Retina (tissue), 1 donor: ENCODE data around the gene DDR2.

Source experiments
- DNase-seq: peaks from one replicate; pipeline ENCODE4 v3.0.0-alpha.2; 2016

DDR2 gene

DNA sequence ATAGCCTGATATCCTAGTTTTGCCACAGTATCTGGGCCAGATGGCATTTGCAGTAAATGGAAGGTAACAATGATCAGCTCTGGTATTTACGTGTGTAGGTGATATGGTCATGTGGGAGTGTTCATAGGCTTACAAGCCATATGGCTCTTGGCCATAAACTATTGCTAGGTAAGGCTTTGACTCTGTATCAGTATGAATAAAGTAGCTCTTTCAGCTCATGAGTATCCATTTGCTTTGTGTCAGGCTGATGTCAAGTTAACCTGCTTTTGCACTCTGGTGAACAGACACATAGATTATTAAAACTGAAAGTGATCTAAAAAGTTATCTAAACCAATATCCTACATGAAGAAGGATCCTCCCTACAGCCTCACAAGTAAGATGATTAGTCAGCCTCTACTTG, 69.0 kb downstream of the DDR2 start:
- no peak for DNase-seq

DNA sequence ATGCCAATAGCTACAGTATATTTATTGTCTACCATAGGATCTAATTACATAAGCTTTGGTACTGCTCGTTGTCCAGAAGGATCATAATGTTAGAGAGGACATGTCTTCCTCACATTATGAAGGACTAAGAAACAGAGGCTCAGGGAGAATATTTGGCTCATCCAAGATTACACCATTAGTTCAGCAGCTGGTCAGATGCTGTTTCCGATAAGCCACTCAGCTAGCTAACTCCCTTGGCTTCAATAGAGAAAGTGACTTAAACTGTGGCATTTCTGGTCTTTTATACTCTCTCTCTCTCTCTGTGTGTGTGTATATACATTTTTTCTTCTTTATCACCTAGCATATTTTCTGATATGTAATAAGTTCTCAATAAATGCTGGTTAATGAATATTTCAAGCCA, 70.4 kb downstream of the DDR2 start:
- DNase-seq = no peak

DNA sequence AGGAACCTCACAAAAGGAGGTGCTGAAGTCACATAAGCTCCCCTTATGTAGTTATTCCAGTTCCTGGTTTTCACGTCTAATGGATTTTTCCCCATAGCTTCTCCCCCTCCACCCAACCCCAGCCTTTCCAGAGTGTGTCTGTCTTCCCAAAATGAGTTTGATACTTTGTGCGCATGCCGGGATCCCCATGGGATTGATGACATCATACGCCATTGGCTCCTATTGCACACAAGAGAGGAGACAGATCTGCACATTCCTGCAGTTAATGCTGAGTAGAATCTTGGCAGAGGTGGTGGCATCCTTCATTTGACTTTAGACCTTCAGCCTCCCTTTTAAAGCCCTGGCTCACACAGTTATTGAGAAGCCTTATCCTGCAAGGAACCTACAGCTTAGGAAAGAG, 71.4 kb downstream of the DDR2 start:
- no peak for DNase-seq

DNA sequence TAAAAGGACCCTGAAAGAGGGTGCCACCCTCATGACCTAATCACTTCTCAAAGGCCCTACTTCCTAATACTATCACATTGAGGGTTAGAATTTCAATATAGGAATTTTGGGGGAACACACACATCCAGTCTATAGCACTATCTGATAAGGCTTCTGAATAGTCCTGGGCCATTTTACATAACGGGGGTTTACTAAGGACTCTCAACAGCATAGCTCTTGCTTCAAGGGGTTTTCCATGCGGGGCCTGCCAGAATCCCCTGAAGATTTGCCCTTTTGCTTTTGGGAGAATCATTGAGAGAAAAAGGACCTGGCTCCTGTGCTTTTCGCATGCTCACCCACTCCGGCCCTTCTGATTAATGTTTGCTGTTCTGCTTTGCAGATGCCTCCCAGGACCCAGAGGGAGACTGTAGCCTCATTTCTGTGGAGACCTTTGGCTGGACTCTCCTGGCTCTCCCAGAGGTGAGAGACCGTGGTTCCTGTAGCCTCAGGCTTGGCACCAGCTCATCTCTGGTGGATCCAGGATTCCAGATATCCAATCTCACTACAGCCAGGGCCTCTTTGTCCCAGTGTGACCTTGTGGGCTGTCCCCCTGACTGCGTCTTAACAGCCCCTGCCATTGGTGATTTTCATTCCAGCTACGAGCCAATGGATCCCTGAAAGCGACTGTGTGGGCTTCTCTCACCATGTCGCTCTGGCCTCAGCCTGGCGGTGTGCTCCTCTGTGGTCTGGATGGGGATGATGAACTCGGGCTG, 72.6 kb downstream of the DDR2 start:
- DNase-seq = no peak

DNA sequence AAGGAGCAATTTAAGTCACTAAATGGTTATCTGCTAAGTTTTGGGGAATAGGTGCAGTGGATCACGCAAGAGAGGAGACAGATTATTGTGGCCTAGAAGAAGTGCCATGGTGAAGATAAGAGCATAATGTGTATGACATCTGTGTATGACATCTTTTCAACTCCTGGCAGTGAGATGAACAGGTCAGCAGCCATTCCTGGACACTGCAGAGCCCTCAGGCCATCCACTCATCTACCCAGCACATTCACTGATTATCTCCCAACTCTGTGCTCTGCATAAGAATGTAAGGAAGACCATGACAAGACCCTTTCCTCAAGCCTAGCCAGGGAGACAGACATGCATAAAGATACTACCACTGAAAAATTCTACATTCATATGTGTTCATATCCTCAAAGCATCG, 73.7 kb downstream of the DDR2 start:
- no peak for DNase-seq

DNA sequence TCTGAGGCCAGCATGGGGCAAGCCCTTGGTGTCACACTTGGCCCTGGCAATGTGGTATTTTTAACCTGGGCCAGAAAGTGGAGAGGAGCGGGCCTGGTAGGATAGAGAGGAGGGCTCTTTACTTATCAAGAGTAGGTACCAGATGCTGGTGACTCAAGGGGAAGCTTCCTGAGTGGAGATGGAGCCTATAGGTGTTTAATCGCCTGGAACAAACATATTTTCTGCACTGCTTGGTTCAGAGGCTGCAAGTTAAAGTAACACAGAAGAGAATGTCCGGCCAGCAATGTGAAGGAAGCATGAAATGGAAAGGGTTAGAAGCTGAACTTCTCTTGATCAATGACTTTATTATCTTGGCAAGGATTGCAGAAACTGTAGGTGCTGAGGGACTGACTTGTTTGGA, 74.3 kb downstream of the DDR2 start:
- DNase-seq = peak; percentile 52

DNA sequence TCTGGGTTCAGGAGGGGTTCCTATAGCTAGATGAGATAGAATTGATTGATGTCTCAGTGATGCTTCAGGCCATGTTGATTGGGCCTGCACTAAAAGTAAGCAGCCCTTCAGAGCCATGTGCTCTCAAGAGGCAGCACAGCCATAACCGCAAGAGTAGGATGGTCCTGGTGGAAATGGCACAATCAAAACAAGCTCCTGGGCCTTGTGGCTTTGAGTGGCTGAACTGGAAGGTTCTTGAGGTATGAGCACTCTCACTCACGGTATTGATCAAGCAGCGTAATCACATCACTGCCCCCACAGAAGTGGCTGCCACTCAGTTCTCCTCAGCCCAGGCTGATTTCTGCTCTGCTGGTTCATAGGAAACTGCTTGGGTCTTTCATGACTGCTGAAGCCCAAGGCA, 76.0 kb downstream of the DDR2 start:
- DNase-seq = no peak

DNA sequence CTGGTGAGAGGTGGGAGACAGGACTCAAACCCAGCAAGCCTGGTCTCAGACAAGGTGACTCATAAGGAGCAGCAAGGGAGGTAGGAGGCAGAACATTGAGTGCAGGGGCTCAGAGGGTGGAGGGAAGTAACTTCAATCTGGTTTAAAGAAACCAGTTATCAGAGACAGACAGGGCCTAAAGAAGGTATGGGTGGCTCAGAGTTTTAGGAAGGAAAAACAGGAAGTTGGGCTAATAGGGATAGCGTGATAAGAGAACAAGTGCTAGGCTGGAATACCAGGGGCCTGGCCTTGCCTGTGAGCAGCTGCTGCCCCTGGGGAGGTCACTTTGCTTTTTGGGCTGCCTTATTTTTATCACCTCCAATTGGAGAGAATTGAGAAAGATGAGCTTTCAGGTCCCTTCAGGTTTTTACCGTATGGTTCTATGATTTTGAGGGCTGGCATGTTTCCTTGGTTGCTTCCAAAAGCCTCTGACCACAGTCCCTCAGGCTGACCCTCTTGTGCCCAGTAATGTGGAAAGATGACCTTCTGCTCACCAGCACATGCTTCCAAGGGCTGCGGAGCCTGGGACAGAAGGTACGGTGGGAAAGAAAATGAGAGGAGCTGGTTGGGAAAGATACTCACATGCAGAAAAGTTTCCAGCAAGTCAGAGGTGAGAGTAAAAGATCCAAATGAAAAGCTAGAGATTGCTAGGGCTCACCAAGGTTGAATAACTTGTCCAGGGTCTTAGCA, 77.0 kb downstream of the DDR2 start:
- DNase-seq = no peak

DNA sequence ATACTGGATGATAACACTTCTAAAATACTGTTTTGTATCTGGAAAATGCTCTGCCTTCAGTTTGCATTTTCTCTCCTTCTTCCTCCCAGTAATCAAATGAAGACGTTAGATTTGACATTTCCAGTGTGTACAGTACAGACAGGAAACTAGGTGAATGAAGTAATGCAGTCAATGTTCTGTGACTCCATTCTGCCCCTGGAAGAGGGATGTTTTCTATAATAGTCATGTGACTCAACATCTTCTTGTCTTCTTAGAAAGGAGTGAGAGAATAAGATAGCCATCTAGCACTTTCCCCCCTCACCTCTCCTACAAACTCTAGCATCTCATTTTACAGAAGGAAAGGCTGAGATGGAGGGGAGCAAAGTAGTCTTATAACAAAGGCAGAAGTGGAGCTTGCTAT, 77.6 kb downstream of the DDR2 start:
- DNase-seq = no peak

DNA sequence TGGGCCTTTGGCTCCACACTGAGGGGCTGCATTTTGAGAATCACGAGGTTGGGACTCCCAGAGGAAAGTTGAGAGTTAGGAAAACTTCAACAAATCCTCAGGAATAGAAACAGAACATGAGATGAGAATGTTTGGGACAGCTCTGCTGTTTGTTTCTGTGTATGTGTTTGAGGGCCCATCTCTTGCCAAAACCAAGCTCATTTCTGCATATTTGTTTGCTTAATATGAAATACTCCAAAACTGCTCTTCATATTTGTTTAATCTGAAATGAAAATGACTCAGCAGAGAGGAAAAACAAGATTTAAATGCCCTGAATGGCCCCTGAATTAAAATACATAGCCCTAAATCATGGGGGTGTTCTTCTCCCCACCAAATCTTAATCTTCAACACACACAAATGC, 78.1 kb downstream of the DDR2 start:
- no peak for DNase-seq

DNA sequence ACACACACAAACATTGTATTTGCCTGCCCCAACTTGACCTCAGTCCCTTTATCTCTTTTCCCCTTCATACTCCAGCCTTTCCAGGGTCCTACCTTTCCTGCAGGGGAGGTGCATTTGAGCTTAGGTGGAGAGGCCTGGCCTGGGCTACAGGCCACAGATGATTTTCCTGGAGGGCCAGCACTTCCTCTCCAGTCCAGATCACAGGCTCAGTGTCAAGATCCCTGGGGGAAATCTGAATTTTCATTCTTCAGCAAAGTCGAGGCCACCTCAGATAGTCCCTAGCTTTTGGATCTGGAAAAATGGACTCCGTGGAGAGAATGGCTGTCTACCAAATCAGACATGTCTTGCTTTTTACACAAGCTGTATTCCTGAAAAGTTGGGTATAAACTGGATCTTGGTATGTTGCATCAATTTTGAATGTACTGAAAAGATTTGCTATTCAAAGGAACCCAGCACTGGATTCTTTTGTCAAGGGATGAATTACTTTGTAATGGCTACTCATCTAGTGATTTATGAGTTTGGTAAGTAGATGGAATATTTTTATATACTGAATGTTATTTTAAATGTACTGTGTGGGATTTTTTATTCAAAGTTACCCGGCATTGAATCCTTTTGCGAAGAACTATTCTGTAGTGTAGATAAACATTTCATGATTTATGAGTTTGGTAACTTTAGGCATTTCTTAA, 78.7 kb downstream of the DDR2 start:
- DNase-seq = no peak

DNA sequence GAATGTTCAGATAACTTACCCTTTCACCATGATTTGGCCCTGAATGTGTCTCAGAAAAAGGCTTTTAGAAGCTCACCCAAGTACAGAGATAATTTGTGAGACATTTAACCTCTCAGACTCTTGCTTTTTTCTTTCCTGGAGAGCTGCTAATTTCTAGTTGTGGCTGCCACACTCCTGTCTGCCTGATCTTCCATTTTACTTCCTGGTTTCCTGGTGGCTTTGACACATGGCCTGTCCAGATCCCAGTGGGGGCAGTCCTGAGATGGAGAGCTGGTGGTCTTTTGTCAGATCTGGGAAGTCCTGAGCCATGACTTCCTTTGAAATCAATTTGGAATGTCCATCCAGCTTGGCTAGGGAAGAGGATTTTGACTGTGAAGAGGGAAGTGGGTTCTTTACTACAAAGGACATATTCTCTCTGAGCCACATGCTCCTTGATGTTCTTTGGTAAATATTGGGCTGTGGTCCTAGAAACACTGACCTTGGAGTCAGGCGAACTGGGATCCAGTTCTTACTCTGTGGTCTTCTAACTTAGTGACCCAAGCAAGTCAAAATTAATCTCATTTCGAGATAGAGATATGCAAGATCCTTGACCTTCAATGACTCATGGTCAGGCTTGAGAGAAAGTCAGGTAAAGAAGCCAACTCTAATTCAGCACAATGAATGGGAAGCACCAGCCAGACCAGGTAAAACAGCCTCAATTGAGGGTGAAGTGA, 80.2 kb downstream of the DDR2 start:
- no peak for DNase-seq

DNA sequence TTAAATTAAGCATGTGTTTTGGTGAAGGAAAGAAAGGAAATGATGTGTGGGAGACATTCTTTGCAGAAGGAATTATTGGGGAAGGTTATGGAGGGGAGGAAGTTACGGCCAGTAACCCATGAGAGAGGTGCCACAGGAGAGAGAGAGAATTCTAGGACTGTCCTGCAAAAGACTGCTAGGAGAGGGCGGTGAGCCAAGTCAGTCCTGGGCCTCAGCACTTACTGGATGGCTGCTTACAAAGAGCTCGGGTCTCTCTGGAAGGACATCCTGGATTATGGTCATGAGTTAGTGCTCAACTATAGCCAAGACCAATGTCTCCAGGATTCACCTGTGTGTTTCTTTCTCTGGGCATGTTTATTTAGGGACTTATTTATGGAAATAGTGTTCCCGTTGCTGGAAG, 83.9 kb downstream of the DDR2 start:
- no peak for DNase-seq

DNA sequence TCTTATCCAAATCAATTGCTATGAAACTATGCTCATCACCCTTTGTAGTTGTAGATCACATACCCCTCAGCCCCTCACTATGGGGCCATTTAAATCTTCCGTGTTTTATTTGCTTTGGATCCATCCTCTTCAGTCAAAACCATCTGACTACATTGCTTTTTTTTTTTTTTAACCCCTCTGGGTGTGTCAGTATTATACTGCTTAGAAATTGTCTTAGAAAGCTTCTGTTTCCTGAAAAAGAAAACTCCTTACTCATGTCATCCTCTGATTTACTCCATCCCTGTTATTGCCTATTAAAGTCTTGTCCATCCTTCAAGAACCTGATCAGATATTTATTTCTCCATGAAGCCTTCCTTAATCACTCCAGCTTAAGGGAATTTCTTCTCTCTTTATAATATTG, 84.3 kb downstream of the DDR2 start:
- no peak for DNase-seq

DNA sequence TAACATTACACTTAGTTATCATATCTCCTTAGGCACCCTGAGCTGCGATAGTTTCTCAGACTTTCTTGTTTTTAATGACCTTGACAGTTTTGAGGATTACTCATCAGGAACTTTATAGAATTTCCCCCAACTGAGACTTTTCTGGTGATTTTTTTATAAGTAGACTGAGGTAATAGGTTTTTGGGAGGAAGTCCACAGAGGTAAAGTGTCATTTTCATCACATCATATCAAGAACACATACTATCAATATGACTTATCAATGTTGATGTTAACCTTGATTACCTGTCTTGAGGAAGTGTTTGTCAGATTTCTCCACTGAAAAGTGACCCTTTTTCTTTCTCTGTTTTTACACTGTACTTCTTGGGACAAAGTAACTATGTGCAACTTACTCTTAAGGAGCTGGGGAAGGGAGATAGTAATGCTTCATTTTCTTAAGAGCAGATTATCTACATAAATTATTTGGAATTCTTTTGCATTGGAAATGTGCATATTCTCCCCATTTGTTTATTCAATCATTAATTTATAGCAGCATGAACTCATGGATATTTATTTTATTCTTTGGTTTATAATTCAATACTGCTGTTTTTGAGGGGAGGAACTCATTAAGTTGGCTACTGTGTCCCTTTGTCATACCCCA, 85.4 kb downstream of the DDR2 start:
- DNase-seq = no peak

DNA sequence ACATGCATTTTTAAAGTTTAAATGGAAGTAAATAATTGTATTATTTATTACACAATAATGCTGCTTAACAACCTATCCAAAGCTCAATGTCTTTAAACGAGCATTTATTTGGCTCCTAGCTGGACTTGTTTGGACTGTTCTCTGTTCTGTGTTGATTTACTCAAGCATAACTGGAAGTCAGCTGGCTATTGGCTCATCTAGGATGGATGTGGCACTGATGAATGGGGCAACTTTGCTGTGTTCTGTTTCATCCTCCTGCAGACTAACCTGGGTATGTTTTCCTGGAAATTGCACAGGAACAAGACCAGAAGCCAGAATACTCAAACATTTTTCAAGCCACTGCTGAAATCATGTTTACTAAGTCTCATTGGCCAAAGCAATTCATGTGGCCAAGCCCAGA, 87.4 kb downstream of the DDR2 start:
- DNase-seq = no peak

DNA sequence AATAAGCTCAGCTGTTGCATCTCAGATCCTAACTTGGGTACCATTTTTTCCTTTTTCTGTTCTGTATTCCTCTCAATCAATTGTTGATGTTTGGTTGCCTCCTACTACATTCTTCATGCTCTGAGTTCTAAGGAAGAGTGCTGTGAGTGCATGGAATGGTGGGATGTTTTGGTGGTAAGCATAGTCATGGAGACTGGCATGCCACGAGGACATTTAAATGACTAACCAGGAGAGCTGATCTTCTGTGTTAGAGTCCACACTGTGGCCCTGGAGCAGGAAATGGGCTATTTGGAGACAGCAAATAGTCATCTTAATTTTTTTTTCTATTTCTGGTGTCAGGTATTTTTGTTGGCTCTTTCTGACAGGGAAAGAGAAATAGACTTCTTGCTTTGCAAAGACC, 88.7 kb downstream of the DDR2 start:
- DNase-seq = no peak

DNA sequence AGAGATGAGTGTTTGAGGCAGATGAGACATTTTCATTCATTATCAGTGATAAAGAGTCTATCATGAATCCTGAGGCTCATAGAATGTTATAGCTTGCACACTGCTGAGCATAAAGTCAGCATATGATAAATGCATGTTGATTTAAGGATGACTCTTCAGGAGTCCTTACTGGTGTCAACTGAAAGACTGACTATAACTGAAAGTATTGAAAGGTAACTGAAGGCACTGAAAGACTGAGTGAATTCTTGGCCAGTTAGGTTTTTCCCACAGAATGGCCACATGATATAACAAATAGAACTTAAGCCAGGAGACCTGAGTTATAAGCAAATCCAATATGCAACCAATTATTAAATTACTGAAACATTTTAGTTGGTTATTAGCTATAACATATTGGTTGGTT, 89.2 kb downstream of the DDR2 start:
- DNase-seq = no peak

DNA sequence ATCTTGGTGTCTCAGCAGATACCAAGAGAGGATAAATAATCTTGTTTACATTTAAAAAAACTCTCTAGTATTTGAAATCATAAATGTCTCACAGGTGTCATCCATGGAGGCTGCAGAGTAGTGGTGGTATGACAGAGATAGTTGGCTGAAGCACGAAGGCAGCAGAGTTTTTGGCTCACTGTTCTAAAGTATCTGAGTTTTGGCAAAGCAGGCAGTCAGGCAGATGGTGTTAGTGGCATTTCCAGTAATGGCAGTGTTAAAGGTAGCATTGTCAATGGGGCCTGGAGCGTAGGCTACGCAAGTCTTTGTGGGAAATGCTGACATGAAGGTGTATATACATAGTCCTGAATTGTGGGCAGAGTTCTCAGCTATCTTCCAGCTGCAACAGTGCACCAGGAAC, 89.8 kb downstream of the DDR2 start:
- no peak for DNase-seq

DNA sequence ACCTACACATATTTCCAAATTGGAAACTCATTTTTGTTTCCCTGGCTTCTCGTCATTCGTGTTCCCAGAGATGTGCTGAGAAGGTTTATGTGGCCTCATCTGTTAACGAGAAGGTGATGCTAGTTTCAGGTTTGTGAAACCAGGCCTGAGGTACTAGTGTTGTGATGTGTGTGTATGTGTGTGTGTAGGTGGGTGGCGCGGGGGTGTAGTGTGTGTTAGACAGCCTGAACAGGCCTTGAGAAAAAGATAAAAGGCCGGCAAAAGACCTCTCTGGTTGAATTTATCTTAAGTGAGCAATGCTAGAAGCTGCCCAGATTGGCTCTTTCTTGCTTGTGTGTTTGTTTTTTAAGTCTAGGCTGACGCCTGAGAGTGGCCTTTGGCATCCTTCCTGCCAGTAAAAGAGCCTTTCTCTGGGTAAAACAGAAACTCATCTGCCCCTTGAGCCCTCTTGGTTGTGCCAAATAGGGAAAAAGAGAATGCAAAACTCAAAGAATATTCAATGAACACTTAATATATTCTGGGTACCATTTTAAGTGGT, 92.4 kb downstream of the DDR2 start:
- DNase-seq = no peak

DNA sequence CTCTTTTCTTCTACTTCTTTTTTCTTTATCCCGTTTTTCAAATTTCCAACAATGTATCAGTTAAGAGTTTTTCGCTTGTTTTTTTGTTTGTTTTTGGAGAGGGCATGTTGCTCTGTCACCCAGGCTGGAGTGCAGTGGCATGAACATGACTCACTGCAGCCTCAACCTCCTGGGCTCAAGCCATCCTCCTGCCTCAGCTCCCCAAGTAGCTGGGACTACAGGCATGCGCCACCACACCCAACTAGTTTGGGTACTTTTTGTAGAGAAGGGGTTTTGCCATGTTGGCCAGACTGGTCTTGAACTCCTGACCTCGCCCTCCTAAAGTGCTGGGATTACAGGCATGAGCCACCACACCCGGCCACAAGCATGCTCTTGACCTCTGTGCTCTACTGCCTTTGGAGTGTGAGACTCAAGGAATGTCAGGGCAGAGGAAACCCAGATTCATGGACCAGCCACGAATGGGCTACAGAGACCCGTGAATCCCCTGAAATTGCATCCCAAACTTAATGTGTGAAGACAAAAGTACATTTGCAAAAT, 93.1 kb downstream of the DDR2 start:
- DNase-seq = no peak

DNA sequence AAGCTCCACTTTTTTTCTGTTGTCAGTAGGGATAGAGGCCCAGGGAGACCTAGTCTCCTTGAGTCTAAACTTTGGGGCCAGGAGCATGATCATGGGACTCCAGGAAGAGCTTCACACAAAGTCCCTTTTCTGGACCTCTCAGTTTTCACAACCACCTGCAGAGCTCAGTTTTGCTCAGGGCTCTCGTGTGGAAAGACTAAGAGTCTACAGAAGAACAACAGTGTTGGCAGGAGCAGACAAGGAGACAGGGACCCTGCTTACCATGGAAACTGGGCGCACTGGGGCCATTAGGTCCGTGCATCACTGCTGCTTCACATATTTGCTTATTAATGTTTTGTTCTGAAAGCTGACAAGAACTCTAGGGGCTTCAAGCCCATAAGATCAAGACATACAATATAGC, 94.3 kb downstream of the DDR2 start:
- DNase-seq = no peak
